NCI-H187 (cell line): Measurements from ENCODE around the gene PTPRK.

Source experiments
- DNase-seq, 2 experiments: peaks; one replicate each; lab custom pipeline; 2025; lab: John Stamatoyannopoulos, UW

The PTPRK gene

DNA sequence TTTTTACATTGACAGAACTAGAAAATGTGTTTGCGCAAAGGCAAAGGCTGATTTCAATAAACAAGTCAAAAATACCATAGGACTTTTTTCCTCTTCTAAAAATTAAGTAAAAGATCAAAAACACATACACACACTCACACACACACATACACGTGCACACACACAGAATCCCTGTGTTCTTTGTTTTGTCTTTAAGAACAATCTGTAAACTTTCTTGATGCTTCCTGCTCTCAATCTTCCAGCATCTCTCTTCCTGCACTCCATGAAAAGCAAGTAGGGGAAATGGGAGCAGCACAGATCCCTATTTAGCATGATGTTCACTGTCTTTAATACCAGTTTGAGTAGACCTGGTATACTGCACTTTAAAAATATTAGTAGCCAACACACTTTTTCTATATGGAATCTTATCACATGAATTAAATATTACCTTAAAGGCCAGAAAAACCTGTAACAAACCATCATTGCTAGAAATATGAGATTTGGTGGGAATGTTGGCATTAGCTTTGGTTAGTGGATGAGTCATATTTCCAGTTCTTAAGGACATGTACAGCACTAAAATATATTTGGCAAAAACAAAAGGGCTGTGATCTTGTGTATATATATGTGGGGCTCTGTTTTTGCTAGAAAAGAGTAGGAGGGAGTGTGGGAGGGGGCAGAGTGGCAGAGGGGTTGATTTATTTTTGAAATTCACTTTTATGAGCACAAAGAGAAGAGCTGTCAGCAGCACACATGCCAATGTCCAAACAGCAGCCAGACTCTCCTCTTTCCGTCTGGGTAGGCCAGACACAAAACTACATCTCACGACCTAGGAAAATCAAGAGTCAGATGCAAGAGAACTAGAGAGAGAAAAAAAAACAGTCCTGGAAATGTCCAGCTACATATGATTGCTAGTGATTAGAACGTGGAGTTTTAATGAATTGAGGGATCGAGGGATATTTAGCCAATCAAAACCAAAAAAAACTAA is 4.6 kb downstream of the PTPRK start:
- no peak for DNase-seq

DNA sequence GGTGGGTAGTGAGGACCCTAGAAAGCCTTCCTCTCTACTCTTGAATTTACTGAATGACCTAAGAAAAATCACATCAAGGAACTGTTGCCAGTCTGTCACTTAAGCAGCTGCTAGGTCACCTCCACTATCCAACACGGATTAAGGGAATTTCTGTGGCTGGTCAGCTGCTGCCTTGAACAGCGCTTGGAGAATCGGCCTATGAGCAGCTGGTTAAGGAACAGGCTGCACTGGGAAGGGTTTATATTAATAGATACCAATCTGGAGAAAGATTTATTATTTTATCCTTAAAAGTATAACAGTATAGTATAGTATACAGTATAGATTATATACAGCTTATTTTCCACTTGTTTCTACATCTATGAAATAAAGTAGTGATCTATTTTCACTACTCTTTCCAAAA is 6.5 kb downstream of the PTPRK start:
- no peak for DNase-seq

GRCh38 chr6:128512296-128512695 is 8.1 kb downstream of the PTPRK start:
- no peak for DNase-seq

DNA sequence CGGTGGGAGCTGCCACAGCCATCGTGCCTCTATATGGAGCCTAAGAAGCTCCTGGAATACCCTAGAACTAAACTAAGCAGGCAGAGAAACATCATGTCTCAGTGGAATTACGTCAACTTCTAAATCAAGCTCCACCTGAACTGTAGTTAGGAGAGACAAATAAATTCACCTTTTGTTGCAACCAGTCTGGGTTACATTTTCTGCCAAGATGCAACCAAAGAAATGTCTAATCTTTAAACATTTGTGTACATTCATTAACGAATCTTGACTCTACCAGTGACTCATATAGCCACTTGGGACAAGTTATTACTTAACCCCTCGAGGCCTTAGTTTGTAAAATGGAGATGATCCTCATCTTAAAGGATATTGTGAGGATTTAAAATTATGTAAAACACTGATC is 8.9 kb downstream of the PTPRK start:
- no peak for DNase-seq

GRCh38 chr6:128509709-128510108 is 10.7 kb downstream of the PTPRK start:
- no peak for DNase-seq

DNA sequence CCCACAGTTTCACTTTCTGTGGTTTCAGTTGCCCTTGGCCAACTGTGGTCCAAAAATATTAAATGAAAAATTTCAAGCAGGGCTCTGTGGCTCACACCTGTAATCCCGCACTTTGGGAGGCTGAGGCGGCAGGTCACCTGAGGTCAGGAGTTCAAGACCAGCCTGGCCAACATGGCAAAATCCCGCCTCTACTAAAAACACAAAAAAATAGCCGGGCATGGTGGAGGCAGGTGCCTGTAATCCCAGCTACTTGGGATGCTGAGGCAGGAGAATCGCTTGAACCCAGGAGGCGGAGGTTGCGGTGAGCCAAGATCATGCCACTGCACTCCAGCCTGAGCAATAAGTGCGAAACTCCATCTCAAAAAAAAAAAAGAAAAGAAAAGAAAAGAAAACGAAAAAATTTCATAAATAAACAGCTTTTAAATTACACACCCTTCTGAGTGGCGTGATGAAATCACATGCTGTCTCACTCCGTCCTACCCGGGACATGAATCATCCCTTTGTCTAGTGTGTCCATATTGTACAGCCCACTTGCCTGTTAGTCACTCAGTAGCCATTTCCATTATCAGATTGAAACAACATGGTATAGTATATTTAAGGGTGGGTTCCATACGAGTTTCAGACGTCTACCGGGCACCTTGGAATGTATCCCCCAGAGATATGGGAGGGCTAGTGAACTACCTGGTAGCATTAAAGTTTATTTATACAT is 11.7 kb downstream of the PTPRK start:
- no peak for DNase-seq

GRCh38 chr6:128507337-128508310 is 12.8 kb downstream of the PTPRK start:
- DNase-seq, result no peak

- DNase-seq, result no peak
These were observed 14.8 kb downstream of the PTPRK start for GRCh38 chr6:128505603-128506002.

DNA sequence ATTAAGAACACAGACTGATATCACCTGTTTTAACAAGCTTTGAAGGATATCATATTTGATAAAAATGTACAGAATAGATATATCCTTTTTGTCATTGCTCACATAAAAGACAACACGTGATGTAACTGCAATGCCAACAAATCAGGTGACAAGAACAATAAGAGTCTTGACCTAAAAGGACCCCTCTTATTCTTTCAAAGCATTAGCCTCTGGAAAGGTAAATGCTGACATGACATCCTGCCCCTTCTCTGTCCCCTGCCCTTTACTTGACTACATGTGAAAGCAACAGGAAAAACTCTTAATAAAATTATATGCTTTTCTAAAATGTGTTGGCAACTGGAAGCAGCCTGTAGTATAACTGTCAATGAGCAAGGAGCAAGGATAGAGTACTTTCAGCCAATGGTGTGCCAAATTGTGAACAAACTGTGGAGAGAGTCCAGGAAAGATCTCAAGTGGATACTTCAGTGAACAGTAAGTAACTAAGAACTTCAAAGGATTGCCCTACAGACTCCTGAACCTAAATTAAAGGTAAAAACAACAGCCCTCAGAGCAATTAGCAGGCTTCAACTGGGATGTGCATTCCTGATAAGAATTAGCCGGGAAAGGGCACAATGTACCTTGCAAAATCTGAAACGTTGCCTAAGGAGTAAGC is 16.3 kb downstream of the PTPRK start:
- no peak for DNase-seq

GRCh38 chr6:128500749-128501600 is 19.4 kb downstream of the PTPRK start:
- DNase-seq, result no peak

GRCh38 chr6:128500014-128500413 is 20.4 kb downstream of the PTPRK start:
- DNase-seq, result no peak

GRCh38 chr6:128499079-128499731 is 21.2 kb downstream of the PTPRK start:
- no peak for DNase-seq

DNA sequence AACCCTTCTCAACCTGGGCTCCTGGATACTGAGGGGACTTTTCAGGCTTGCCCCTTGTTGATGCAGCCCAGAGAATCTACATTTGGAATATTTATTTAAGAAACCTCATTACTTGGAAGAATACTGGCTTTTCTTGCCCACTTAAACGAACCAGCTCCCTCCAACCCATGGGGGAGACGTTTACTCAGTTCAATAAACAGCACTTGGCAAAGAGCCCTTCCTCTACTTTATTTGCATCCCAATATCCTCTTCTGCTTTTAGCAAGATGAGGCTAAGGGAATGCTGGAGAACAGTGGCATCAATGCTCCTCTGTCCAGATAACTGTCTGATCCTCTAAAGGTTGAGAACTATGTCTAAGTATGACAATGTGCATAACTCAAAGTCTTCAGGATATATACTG is 22.2 kb downstream of the PTPRK start:
- DNase-seq, result no peak

DNA sequence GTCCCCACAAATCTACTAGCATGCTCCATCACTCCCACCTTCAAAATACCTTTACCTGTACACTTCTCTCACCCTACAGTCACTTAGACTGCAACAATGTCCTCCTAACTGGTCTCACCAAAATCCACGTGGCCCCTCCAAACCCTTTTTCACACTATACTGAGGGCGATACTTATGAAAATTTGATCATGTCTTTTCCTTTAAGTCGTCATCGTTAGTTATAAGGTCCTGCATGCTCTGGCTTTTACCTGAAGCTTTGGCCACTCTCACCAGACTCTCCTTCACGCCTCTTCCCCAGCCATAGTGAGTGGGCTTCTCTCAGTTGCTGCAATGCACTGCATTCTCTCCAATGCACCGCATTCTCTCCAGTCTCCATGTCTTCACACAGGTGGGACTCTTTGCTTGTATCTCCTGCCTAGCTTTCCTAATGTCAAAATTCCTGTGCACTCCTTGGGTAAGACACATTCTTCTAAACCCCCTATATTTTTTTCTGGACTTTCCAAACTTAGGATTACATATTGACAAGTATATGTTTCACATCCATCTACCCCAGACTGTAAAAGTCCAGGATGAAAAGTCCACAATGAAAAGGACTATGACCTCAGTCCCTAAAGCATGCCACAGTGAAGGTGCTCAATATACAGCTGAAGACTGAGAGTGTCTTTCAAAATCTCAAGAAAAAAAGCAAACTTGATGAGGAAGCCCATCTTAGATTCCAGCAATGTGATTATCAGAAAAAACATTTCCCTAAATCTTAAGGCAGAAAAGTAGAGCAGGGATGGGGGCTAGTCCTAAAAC is 24.7 kb downstream of the PTPRK start:
- no peak for DNase-seq

DNA sequence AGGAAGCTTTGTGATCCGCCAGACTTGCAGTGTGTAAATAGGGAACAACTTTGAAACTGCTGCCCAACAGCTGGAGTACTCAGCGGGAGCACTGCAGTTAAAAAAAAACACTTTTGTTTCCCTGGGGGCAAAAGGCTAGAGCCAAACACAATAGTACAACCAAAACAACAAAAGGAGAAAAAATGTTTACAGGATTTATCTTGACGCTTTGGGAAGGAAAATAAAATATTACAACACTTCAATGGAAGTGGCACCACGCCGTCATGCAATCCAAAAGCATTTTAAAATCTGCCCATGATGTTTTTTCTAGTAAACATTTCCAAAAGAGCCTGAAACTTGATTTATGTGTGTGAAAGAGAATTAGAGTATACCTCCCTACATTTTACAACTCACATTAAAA is 26.0 kb downstream of the PTPRK start:
- DNase-seq, result no peak

DNA sequence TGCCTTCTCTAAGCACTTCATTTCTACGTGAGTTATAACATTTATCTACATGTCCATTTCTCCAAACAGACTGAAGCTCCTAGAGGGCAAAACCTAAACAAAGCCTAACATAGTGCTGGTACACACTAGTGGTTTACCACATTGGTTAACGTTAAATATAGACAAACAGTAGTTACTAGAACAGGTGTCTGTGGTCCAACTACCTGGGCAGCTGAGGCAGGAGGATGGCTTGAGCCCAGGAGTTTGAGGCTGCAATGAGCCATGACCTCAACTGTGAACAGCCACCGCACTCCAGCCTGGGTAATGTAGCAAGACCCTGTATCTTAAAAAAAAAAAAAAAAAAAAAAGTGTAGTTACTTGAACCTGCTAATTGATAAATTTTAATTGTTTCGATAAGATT is 26.5 kb downstream of the PTPRK start:
- DNase-seq, result no peak

GRCh38 chr6:128492386-128492785 is 28.0 kb downstream of the PTPRK start:
- DNase-seq, result no peak

GRCh38 chr6:128491610-128492206 is 28.7 kb downstream of the PTPRK start:
- no peak for DNase-seq

DNA sequence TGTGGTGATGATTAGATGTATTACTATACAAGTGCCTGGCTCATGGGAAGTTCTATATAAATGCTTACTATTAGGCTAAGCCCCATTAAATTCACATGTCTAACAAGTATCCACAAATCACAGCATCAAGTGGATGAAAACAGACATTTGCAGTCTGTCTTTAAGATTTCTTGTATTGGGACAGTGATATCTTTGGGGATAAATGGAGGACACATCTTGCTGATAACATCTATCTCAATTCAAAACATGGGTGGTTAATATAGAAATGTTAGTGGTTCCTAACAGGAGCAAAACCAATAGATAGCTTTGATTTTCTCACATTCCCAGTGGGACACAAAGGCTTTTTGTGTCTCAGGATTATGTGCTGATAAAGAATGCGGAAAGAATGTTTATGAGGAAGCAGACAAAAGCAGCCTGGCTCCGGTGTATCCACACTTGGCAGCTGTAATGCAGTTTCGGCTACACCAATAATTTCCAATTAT is 29.3 kb downstream of the PTPRK start:
- no peak for DNase-seq
